Esophagus muscularis mucosa (tissue), 4 donors: Measurements from ENCODE around the gene TRIP13.

Source experiments
- CTCF ChIP-seq, 3 experiments: fragments of 200-600 bp in 2 of 3; fragments of 450-650 bp in 1 of 3; sonication (generic) in 2 of 3; IDR thresholded peaks; one replicate each; pipeline ENCODE4 v1.5.1; 2017 to 2019; ENCODE audit warnings: antibody characterized with exemption in 3 of 3, mild to moderate bottlenecking in 2 of 3, moderate library complexity in 1 of 3
- EP300 ChIP-seq: sonication (generic); formaldehyde crosslinking; IDR thresholded peaks from one replicate; pipeline ENCODE4 v1.6.1; 2017; ENCODE audit warnings: antibody characterized with exemption
- POLR2A ChIP-seq: fragments of 450-650 bp; IDR thresholded peaks from one replicate; pipeline ENCODE4 v1.6.1; 2017; ENCODE audit warnings: antibody characterized with exemption, moderate library complexity, mild to moderate bottlenecking, low read depth
- POLR2AphosphoS5 ChIP-seq, 2 donors: sonication (generic); formaldehyde crosslinking; IDR thresholded peaks; one replicate each; pipeline ENCODE4 v1.6.1; 2017; ENCODE audit warnings: antibody characterized with exemption in 2 of 2

GRCh38 chr5:855771-856530 is 36.7 kb upstream of the TRIP13 start:
- TF ChIP-seq CTCF (IDR thresholded peaks at IDR 0.05) (no peak), EP300 (no peak), POLR2A (no peak), POLR2AphosphoS5 (IDR thresholded peaks at IDR 0.05) (no peak)
